IMR-90 (cell line): ENCODE measurements around the gene TP53AIP1. TPM values are rescaled to one million over a fixed set of nuclear protein-coding genes. Genes with fewer than 3 reads are reported as not detected.

Source experiments
- ATAC-seq: fragments of 200-7000 bp; cut with Tn5 transposase; 2 replicates; pipeline ENCODE4 v1.9.1; 2020; ENCODE audit warnings: low read depth, mild to moderate bottlenecking, moderate library complexity
- BruUV-seq: library from RNA; stranded (reverse); fragments of 400-500 nt; replicated peaks from 2 replicates; lab custom pipeline; 2021; lab: Mats Ljungman, UMichigan
- CTCF ChIA-PET: fragments of 300-600 bp; formaldehyde crosslinking; extraction: SDS; loops from one replicate; lab custom pipeline; 2021; ENCODE audit warnings: antibody characterized with exemption; lab: Yijun Ruan, JAX
- POLR2A ChIA-PET: fragments of 300-600 bp; sonication (Branson Sonifier 250); formaldehyde crosslinking; loops from one replicate; lab custom pipeline; 2022; ENCODE audit warnings: antibody characterized with exemption; ENCODE audit not compliant: unreplicated experiment; lab: Charles Lee
- DNase-seq: peaks from one replicate; pipeline ENCODE4 v3.0.0; 2013
- H2AFZ ChIP-seq: replicated peaks from 2 replicates; pipeline ENCODE3; 2013; ENCODE audit warnings: low read length, mild to moderate bottlenecking; ENCODE audit not compliant: poor library complexity
- H2AK5ac ChIP-seq: 2 replicates; pipeline ENCODE4 v1.6.1; 2013; ENCODE audit warnings: low read depth, low read length, inconsistent platforms
- H2AK9ac ChIP-seq: replicated peaks from 2 replicates; pipeline ENCODE3; 2013; ENCODE audit warnings: mild to moderate bottlenecking, low read depth, low read length, moderate library complexity; ENCODE audit not compliant: poor library complexity
- H2BK120ac ChIP-seq: 2 replicates; pipeline ENCODE4 v1.6.1; 2013; ENCODE audit warnings: low read depth, low read length, inconsistent platforms
- H2BK15ac ChIP-seq: 3 replicates; pipeline ENCODE4 v1.6.1; 2013; ENCODE audit warnings: low read depth, low read length, inconsistent platforms
- H2BK20ac ChIP-seq: 2 replicates; pipeline ENCODE4 v1.6.1; 2013; ENCODE audit warnings: low read depth, mild to moderate bottlenecking, inconsistent platforms, low read length, moderate library complexity
- H2BK5ac ChIP-seq: 2 replicates; pipeline ENCODE4 v1.6.1; 2013; ENCODE audit warnings: mild to moderate bottlenecking, low read depth, low read length, inconsistent platforms; ENCODE audit not compliant: poor library complexity, severe bottlenecking
- H3K14ac ChIP-seq: replicated peaks from 2 replicates; pipeline ENCODE4 v1.6.1; 2013; ENCODE audit warnings: low read depth, low read length, inconsistent platforms
- H3K18ac ChIP-seq: 2 replicates; pipeline ENCODE4 v1.6.1; 2013; ENCODE audit warnings: low read depth, low read length, control low read depth
- H3K23ac ChIP-seq: 2 replicates; pipeline ENCODE4 v1.6.1; 2013; ENCODE audit warnings: low read depth, low read length, inconsistent platforms
- H3K27ac ChIP-seq: 2 replicates; pipeline ENCODE4 v1.5.1; 2013; ENCODE audit warnings: mild to moderate bottlenecking, control low read depth, low read length; ENCODE audit not compliant: insufficient read depth
- H3K27me3 ChIP-seq: 2 replicates; pipeline ENCODE4 v1.6.1; 2013; ENCODE audit warnings: low read length; ENCODE audit not compliant: control insufficient read depth, insufficient read depth
- H3K36me3 ChIP-seq: 2 replicates; pipeline ENCODE4 v1.6.1; 2013; ENCODE audit warnings: low read length, mixed read lengths; ENCODE audit not compliant: control insufficient read depth, insufficient read depth
- H3K4ac ChIP-seq: 2 replicates; pipeline ENCODE4 v1.6.1; 2013; ENCODE audit warnings: low read depth, low read length, inconsistent platforms
- H3K4me1 ChIP-seq: 2 replicates; pipeline ENCODE4 v1.6.1; 2013; ENCODE audit warnings: low read length, mixed read lengths; ENCODE audit not compliant: control insufficient read depth, insufficient read depth
- H3K4me2 ChIP-seq: 2 replicates; pipeline ENCODE4 v1.6.1; 2013; ENCODE audit warnings: low read depth, mild to moderate bottlenecking, control low read depth, low read length, moderate library complexity
- H3K4me3 ChIP-seq: 2 replicates; pipeline ENCODE4 v1.5.1; 2013; ENCODE audit warnings: low read depth, mild to moderate bottlenecking, control low read depth, low read length, moderate library complexity; ENCODE audit not compliant: insufficient read depth
- H3K56ac ChIP-seq: 2 replicates; pipeline ENCODE4 v1.6.1; 2013; ENCODE audit warnings: low read length, inconsistent platforms; ENCODE audit not compliant: insufficient read depth; ENCODE audit errors: extremely low read depth
- H3K79me1 ChIP-seq, 2 experiments: 2 replicates each; pipeline ENCODE4 v1.6.1; 2013; ENCODE audit warnings: low read length in 2 of 2, inconsistent platforms in 1 of 2, low read depth in 1 of 2
- H3K9ac ChIP-seq: 2 replicates; pipeline ENCODE4 v1.6.1; 2013; ENCODE audit warnings: low read depth, low read length, control low read depth
- H3K9me1 ChIP-seq: 2 replicates; pipeline ENCODE4 v1.6.1; 2013; ENCODE audit warnings: low read length, inconsistent platforms; ENCODE audit not compliant: insufficient read depth
- H3K9me3 ChIP-seq: 2 replicates; pipeline ENCODE4 v1.6.1; 2013; ENCODE audit warnings: low read length; ENCODE audit not compliant: control insufficient read depth, insufficient read depth
- H4K20me1 ChIP-seq: 2 replicates; pipeline ENCODE4 v1.6.1; 2013; ENCODE audit warnings: low read length, inconsistent platforms; ENCODE audit not compliant: insufficient read depth
- H4K5ac ChIP-seq: 2 replicates; pipeline ENCODE4 v1.6.1; 2013; ENCODE audit warnings: mild to moderate bottlenecking, low read depth, low read length, control low read depth
- H4K8ac ChIP-seq, 2 experiments: 2 replicates each; pipeline ENCODE4 v1.6.1; 2013; ENCODE audit warnings: low read depth in 2 of 2, low read length in 2 of 2, control low read depth in 1 of 2, inconsistent platforms in 1 of 2
- H4K91ac ChIP-seq: 2 replicates; pipeline ENCODE4 v1.6.1; 2013; ENCODE audit warnings: low read depth, low read length, inconsistent platforms; ENCODE audit not compliant: insufficient read depth
- BHLHE40 ChIP-seq: fragments of 150-350 bp; IDR thresholded peaks from 2 replicates; pipeline ENCODE4 v1.6.1; 2016; ENCODE audit warnings: mild to moderate bottlenecking, low read depth, low read length
- CEBPB ChIP-seq: IDR thresholded peaks from 2 replicates; pipeline ENCODE4 v1.6.1; 2012; ENCODE audit warnings: low read depth, low read length, improper control_type of control experiment
- CHD1 ChIP-seq: IDR thresholded peaks from 2 replicates; pipeline ENCODE4 v1.6.1; 2012; ENCODE audit warnings: low read depth, low read length, improper control_type of control experiment
- ELK1 ChIP-seq: fragments of 150-350 bp; IDR thresholded peaks from 2 replicates; pipeline ENCODE4 v1.6.1; 2016; ENCODE audit warnings: low read depth, mild to moderate bottlenecking, low read length, moderate library complexity, borderline replicate concordance
- FOS ChIP-seq: fragments of 150-350 bp; IDR thresholded peaks from 2 replicates; pipeline ENCODE4 v1.6.1; 2016; ENCODE audit warnings: low read depth, low read length
- MAFK ChIP-seq: IDR thresholded peaks from 2 replicates; pipeline ENCODE4 v1.6.1; 2012; ENCODE audit warnings: low read depth, low read length, improper control_type of control experiment
- MAZ ChIP-seq: IDR thresholded peaks from 2 replicates; pipeline ENCODE4 v1.6.1; 2012; ENCODE audit warnings: low read depth, mild to moderate bottlenecking, low read length, improper control_type of control experiment, moderate library complexity, borderline replicate concordance
- MXI1 ChIP-seq: IDR thresholded peaks from 2 replicates; pipeline ENCODE4 v1.6.1; 2012; ENCODE audit warnings: low read depth, mild to moderate bottlenecking, low read length, moderate library complexity, borderline replicate concordance
- NFE2L2 ChIP-seq: fragments of 150-350 bp; IDR thresholded peaks from 2 replicates; pipeline ENCODE4 v1.6.1; 2016; ENCODE audit warnings: low read depth, mild to moderate bottlenecking, low read length
- POLR2A ChIP-seq: IDR thresholded peaks from 2 replicates; pipeline ENCODE4 v1.6.1; 2012; ENCODE audit warnings: mild to moderate bottlenecking, low read depth, low read length
- RAD21 ChIP-seq: IDR thresholded peaks from 2 replicates; pipeline ENCODE4 v1.6.1; 2012; ENCODE audit warnings: low read length, improper control_type of control experiment
- RCOR1 ChIP-seq: IDR thresholded peaks from 2 replicates; pipeline ENCODE4 v1.6.1; 2012; ENCODE audit warnings: mild to moderate bottlenecking, low read length, improper control_type of control experiment; ENCODE audit not compliant: insufficient replicate concordance
- RFX5 ChIP-seq: IDR thresholded peaks from 2 replicates; pipeline ENCODE4 v1.8.0; 2012; ENCODE audit warnings: low read depth, mild to moderate bottlenecking, low read length, moderate library complexity
- SMC3 ChIP-seq: fragments of 150-350 bp; IDR thresholded peaks from 2 replicates; pipeline ENCODE4 v1.6.1; 2016; ENCODE audit warnings: low read depth, mild to moderate bottlenecking, antibody characterized with exemption, low read length, moderate library complexity
- USF2 ChIP-seq: fragments of 150-350 bp; IDR thresholded peaks from 2 replicates; pipeline ENCODE4 v1.6.1; 2017; ENCODE audit warnings: mild to moderate bottlenecking, antibody characterized with exemption, low read length, low read depth
- WGBS, 2 experiments: methylation state at CpG; one replicate each; pipeline versions ENCODE4 v1.1.5 to v1.1.7; 2013; ENCODE audit warnings: missing lambda C conversion rate in 2 of 2; ENCODE audit not compliant: insufficient read length in 1 of 2; ENCODE audit errors: extremely low coverage in 2 of 2; 5-methylcytosine and 5-hydroxymethylcytosine counted together
- dilution Hi-C: fragments of 300-500 bp; cut with HindIII; formaldehyde crosslinking; loops from one replicate; pipeline ENCODE4 v1.14.3; 2018; ENCODE audit warnings: low sequenced_read_pairs; ENCODE audit not compliant: unreplicated experiment
- in situ Hi-C: fragments of 300-500 bp; cut with MboI; formaldehyde crosslinking; loops from 3 replicates; pipeline ENCODE4 v1.14.3; 2019; ENCODE audit warnings: low sequenced_read_pairs, inconsistent platforms, mixed read lengths
- intact Hi-C: fragments of 100-400 bp; cut with micrococcal nuclease; formaldehyde crosslinking; loops from 2 replicates; pipeline ENCODE4 v1.10.0; 2022
- polyA plus RNA-seq, 3 experiments: library from polyadenylated mRNA; depleted of rRNA; stranded (reverse); fragments of >200 nt; gene quantifications; 2 replicates each; pipeline ENCODE4 v1.2.3, GENCODE V29; 2012; ENCODE audit warnings: low replicate concordance in 1 of 3
- total RNA-seq: library from RNA; depleted of rRNA; stranded (reverse); fragments of >200 nt; gene quantifications from 2 replicates; pipeline ENCODE4 v1.2.3, GENCODE V29; 2012
- TF ChIP-seq, protein P1 (sequence below): conservative IDR thresholded peaks from 2 replicates; pipeline ENCODE4 v1.5.1; 2012; ENCODE audit warnings: mild to moderate bottlenecking, low read depth, low read length, improper control_type of control experiment

TP53AIP1 gene
- total and polyA plus RNA-seq, 2 of the 4 experiments (the other 2 are of a cell fraction) = not detected

GRCh38 chr11:128937480-128937879 is 5.2 kb downstream of the TP53AIP1 start:
- Histone ChIP-seq H3K27me3 (peaks cover 40% of the 10 kb centered on the region), H3K4me1 (no peaks in the 10 kb centered on the region; the same call in 1 of the 2 replicates), H3K27ac (no peak overlapping the region), H2BK15ac (no peak overlapping the region), H2BK20ac (no peak overlapping the region), H4K91ac (no peak overlapping the region), H2BK120ac (no peak overlapping the region), H3K4ac (no peak overlapping the region), H2AK5ac (no peak overlapping the region), H3K36me3 (no peaks in the 10 kb centered on the region), H3K56ac (no peak overlapping the region), H3K23ac (no peak overlapping the region), H3K9me3 (no peaks in the 10 kb centered on the region), H3K9me1 (no peaks in the 10 kb centered on the region), H3K18ac (no peak overlapping the region), H4K5ac (no peak overlapping the region), H3K79me1 (no peaks in the 10 kb centered on the region), H3K14ac (no peak overlapping the region), H3K4me3 (no peak overlapping the region), H2AFZ (no peak overlapping the region), H3K9ac (no peak overlapping the region), H3K4me2 (no peak overlapping the region), H4K8ac (no peak overlapping the region), H2AK9ac (no peak overlapping the region), H2BK5ac (no peak overlapping the region), H4K20me1 (no peaks in the 10 kb centered on the region)
- ChIA-PET CTCF (interaction anchor here (1.0 kb wide), 1 partner anchor 19 kb away, joined by 3 read pairs; no protein-coding TSS in a partner anchor), POLR2A (no interaction called here)
- dilution Hi-C loops = no loop called here
- TF ChIP-seq CHD1 (no peak), CEBPB (no peak), MAFK (no peak), NFE2L2 (no peak), RAD21 (no peak), BHLHE40 (no peak), SMC3 (no peak), MXI1 (no peak), RFX5 (no peak), POLR2A (no peak), RCOR1 (no peak), USF2 (no peak), ELK1 (no peak), FOS (no peak), MAZ (no peak)
- TF ChIP-seq, protein P1, sequence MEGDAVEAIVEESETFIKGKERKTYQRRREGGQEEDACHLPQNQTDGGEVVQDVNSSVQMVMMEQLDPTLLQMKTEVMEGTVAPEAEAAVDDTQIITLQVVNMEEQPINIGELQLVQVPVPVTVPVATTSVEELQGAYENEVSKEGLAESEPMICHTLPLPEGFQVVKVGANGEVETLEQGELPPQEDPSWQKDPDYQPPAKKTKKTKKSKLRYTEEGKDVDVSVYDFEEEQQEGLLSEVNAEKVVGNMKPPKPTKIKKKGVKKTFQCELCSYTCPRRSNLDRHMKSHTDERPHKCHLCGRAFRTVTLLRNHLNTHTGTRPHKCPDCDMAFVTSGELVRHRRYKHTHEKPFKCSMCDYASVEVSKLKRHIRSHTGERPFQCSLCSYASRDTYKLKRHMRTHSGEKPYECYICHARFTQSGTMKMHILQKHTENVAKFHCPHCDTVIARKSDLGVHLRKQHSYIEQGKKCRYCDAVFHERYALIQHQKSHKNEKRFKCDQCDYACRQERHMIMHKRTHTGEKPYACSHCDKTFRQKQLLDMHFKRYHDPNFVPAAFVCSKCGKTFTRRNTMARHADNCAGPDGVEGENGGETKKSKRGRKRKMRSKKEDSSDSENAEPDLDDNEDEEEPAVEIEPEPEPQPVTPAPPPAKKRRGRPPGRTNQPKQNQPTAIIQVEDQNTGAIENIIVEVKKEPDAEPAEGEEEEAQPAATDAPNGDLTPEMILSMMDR = no peak
- DNase-seq = no peak
- 96% methylated on average over 4 of the region's 9 CpGs; no CpG with 5 or more reads in 1 of the 2 experiments for WGBS, 2 experiments
- intact Hi-C loops = no loop called here
- BruUV-seq = no TSS peak
- in situ Hi-C loops = no loop called here
- ATAC-seq = no peak
